ACHN (cell line): ENCODE measurements around the gene DHRS7C.
"Not testable (repeated sequence)": the region's sequence is repeated elsewhere in the genome, so short reads cannot be mapped to it uniquely, and the experiment has no call there.

ENCODE experiments used
- DNase-seq: peaks from one replicate; pipeline ENCODE4 v3.0.0-alpha.2; 2015
- in situ Hi-C: cut with HindIII; loops from 2 replicates; pipeline ENCODE4 v1.10.0; 2017; ENCODE audit warnings: low sequenced_read_pairs, low pct_ligation_motif_present, low pct_unique_long_range_greater_than_20kb

Gene DHRS7C

GRCh38 chr17:9811537-9811936, 20.1 kb upstream of the DHRS7C start:
- no peak for DNase-seq
- in situ Hi-C loops, result no loop called here

GRCh38 chr17:9811086-9811485, 19.7 kb upstream of the DHRS7C start:
- in situ Hi-C loops, result no loop called here
- no peak for DNase-seq

- no peak for DNase-seq
- in situ Hi-C loops, result no loop called here
Measured at GRCh38 chr17:9810100-9810949, 18.9 kb upstream of the DHRS7C start.

- in situ Hi-C loops, result no loop called here
- no peak for DNase-seq
Measured at GRCh38 chr17:9809409-9809808, 18.0 kb upstream of the DHRS7C start.

GRCh38 chr17:9806699-9807098, 15.3 kb upstream of the DHRS7C start:
- no peak for DNase-seq
- in situ Hi-C loops, result no loop called here

GRCh38 chr17:9805769-9806168, 14.4 kb upstream of the DHRS7C start:
- DNase-seq, result no peak
- in situ Hi-C loops, result no loop called here

- DNase-seq, result no peak
- in situ Hi-C loops, result no loop called here
Measured at GRCh38 chr17:9802697-9803096, 11.3 kb upstream of the DHRS7C start.

GRCh38 chr17:9802294-9802693, 10.9 kb upstream of the DHRS7C start:
- no peak for DNase-seq
- in situ Hi-C loops, result no loop called here

GRCh38 chr17:9801505-9801904, 10.1 kb upstream of the DHRS7C start:
- no peak for DNase-seq
- in situ Hi-C loops, result no loop called here

- no peak for DNase-seq
Measured at GRCh38 chr17:9798724-9799123, 7.3 kb upstream of the DHRS7C start.

GRCh38 chr17:9798008-9798407, 6.6 kb upstream of the DHRS7C start:
- no peak for DNase-seq
- in situ Hi-C loops, result no loop called here

More at GRCh38 chr17:9798724-9799123, 7.3 kb upstream of the DHRS7C start:
- in situ Hi-C loops, result no loop called here

GRCh38 chr17:9792181-9792840, 919 bp upstream of the DHRS7C start:
- in situ Hi-C loops, result no loop called here
- DNase-seq, result no peak

- in situ Hi-C loops, result no loop called here
- DNase-seq, result no peak
Measured at GRCh38 chr17:9790316-9790715, 1.1 kb downstream of the DHRS7C start.

GRCh38 chr17:9788601-9789000, 2.8 kb downstream of the DHRS7C start:
- DNase-seq, result no peak
- in situ Hi-C loops, result no loop called here

GRCh38 chr17:9784544-9784943, 6.8 kb downstream of the DHRS7C start:
- no peak for DNase-seq
- in situ Hi-C loops, result no loop called here

- in situ Hi-C loops, result not testable (repeated sequence)
Measured at GRCh38 chr17:9783465-9783864, 7.9 kb downstream of the DHRS7C start.

GRCh38 chr17:9783050-9783449, 8.3 kb downstream of the DHRS7C start:
- DNase-seq, result no peak
- in situ Hi-C loops, result no loop called here

More at GRCh38 chr17:9783465-9783864, 7.9 kb downstream of the DHRS7C start:
- not testable (repeated sequence) for DNase-seq

- DNase-seq, result no peak
- in situ Hi-C loops, result no loop called here
Measured at GRCh38 chr17:9780552-9780951, 10.8 kb downstream of the DHRS7C start.

- DNase-seq, result no peak
- in situ Hi-C loops, result no loop called here
Measured at GRCh38 chr17:9776911-9777310, 14.5 kb downstream of the DHRS7C start.

GRCh38 chr17:9772658-9773057, 18.7 kb downstream of the DHRS7C start:
- in situ Hi-C loops, result no loop called here
- DNase-seq, result no peak
